Activated CD4-positive, alpha-beta T cell treated with anti-CD3 and anti-CD28 coated beads, Interleukin-2, amount 10 ng/mL, durations not matched to agents 24 days and 14 days (primary cell): Measurements from ENCODE around the gene DAZAP1. TPM values are rescaled to one million over a fixed set of nuclear protein-coding genes. Genes with fewer than 3 reads are reported as not detected.

Experiments
- DNase-seq: peaks from one replicate; pipeline ENCODE4 v3.0.0; 2022
- H3K27ac Mint-ChIP-seq: one replicate; pipeline ENCODE4 v1.8.0; 2022; ENCODE audit warnings: mild to moderate bottlenecking, mixed read lengths
- H3K27me3 Mint-ChIP-seq: one replicate; pipeline ENCODE4 v1.8.0; 2022; ENCODE audit warnings: mixed read lengths
- H3K36me3 Mint-ChIP-seq: one replicate; pipeline ENCODE4 v1.8.0; 2022; ENCODE audit warnings: low read depth, mild to moderate bottlenecking, mixed read lengths
- H3K4me1 Mint-ChIP-seq: one replicate; pipeline ENCODE4 v1.8.0; 2021; ENCODE audit warnings: mixed read lengths
- H3K4me3 Mint-ChIP-seq: one replicate; pipeline ENCODE4 v1.8.0; 2022; ENCODE audit warnings: mild to moderate bottlenecking, moderate library complexity, mixed read lengths
- H3K9me3 Mint-ChIP-seq: one replicate; pipeline ENCODE4 v1.8.0; 2021; ENCODE audit warnings: mixed read lengths
- intact Hi-C: fragments of 100-400 bp; cut with micrococcal nuclease; formaldehyde crosslinking; loops from one replicate; pipeline ENCODE4 v1.15.1; 2023
- total RNA-seq: library from RNA; stranded (reverse); gene quantifications from 2 replicates; pipeline ENCODE4 v1.2.3, GENCODE V29; 2022

The DAZAP1 gene
- total RNA-seq, 1 donor from 2014 or later, result 323 TPM

GRCh38 chr19:1425902-1426301, 18.5 kb downstream of the DAZAP1 start:
- H3K27ac Mint-ChIP-seq, result no peak overlapping the region
- no peak overlapping the region for H3K4me3 Mint-ChIP-seq
- H3K4me1 Mint-ChIP-seq, result no peaks in the 10 kb centered on the region
- H3K36me3 Mint-ChIP-seq, result peaks cover 37% of the 10 kb centered on the region
- no peak for DNase-seq
- no peaks in the 10 kb centered on the region for H3K9me3 Mint-ChIP-seq
- intact Hi-C loops, result no loop called here
- H3K27me3 Mint-ChIP-seq, result no peaks in the 10 kb centered on the region

GRCh38 chr19:1426736-1427135, 19.4 kb downstream of the DAZAP1 start:
- Mint-ChIP-seq H3K4me1 (no peaks in the 10 kb centered on the region), H3K27me3 (no peaks in the 10 kb centered on the region), H3K9me3 (no peaks in the 10 kb centered on the region), H3K27ac (no peak overlapping the region), H3K4me3 (no peak overlapping the region), H3K36me3 (peaks cover 40% of the 10 kb centered on the region)
- intact Hi-C loops, result no loop called here
- DNase-seq, result no peak

- H3K27ac Mint-ChIP-seq, result no peak overlapping the region
- peaks cover 41% of the 10 kb centered on the region for H3K36me3 Mint-ChIP-seq
- no peaks in the 10 kb centered on the region for H3K9me3 Mint-ChIP-seq
- H3K4me1 Mint-ChIP-seq, result no peaks in the 10 kb centered on the region
- H3K27me3 Mint-ChIP-seq, result no peaks in the 10 kb centered on the region
- H3K4me3 Mint-ChIP-seq, result no peak overlapping the region
- no peak for DNase-seq
- intact Hi-C loops, result no loop called here
Observed at GRCh38 chr19:1427221-1427920, 20.0 kb downstream of the DAZAP1 start.

GRCh38 chr19:1428738-1429391, 21.5 kb downstream of the DAZAP1 start:
- intact Hi-C loops, result no loop called here
- DNase-seq, result no peak
- Mint-ChIP-seq H3K27ac (no peak overlapping the region), H3K4me3 (no peak overlapping the region), H3K4me1 (no peaks in the 10 kb centered on the region), H3K9me3 (no peaks in the 10 kb centered on the region), H3K27me3 (no peaks in the 10 kb centered on the region), H3K36me3 (peaks cover 35% of the 10 kb centered on the region)

- Mint-ChIP-seq H3K4me1 (no peaks in the 10 kb centered on the region), H3K36me3 (peaks cover 30% of the 10 kb centered on the region), H3K27ac (no peak overlapping the region), H3K4me3 (no peak overlapping the region), H3K27me3 (no peaks in the 10 kb centered on the region), H3K9me3 (no peaks in the 10 kb centered on the region)
- intact Hi-C loops, result no loop called here
- DNase-seq, result no peak
Observed at GRCh38 chr19:1429750-1430149, 22.4 kb downstream of the DAZAP1 start.

- no peak overlapping the region for H3K27ac Mint-ChIP-seq
- DNase-seq, result no peak
- H3K9me3 Mint-ChIP-seq, result no peaks in the 10 kb centered on the region
- no peaks in the 10 kb centered on the region for H3K27me3 Mint-ChIP-seq
- peaks cover 27% of the 10 kb centered on the region for H3K36me3 Mint-ChIP-seq
- no peak overlapping the region for H3K4me3 Mint-ChIP-seq
- intact Hi-C loops, result no loop called here
- no peaks in the 10 kb centered on the region for H3K4me1 Mint-ChIP-seq
Observed at GRCh38 chr19:1430246-1430645, 22.9 kb downstream of the DAZAP1 start.

- H3K9me3 Mint-ChIP-seq, result no peaks in the 10 kb centered on the region
- H3K27me3 Mint-ChIP-seq, result no peaks in the 10 kb centered on the region
- no peak overlapping the region for H3K27ac Mint-ChIP-seq
- H3K4me1 Mint-ChIP-seq, result no peaks in the 10 kb centered on the region
- no peak for DNase-seq
- no peak overlapping the region for H3K4me3 Mint-ChIP-seq
- H3K36me3 Mint-ChIP-seq, result peaks cover 27% of the 10 kb centered on the region
- intact Hi-C loops, result no loop called here
Observed at GRCh38 chr19:1431759-1432506, 24.5 kb downstream of the DAZAP1 start.

GRCh38 chr19:1432507-1432887, 25.1 kb downstream of the DAZAP1 start:
- Mint-ChIP-seq H3K4me1 (peaks cover under 1% of the 10 kb centered on the region), H3K27me3 (no peaks in the 10 kb centered on the region), H3K9me3 (no peaks in the 10 kb centered on the region), H3K4me3 (no peak overlapping the region), H3K36me3 (peaks cover 27% of the 10 kb centered on the region), H3K27ac (no peak overlapping the region)
- intact Hi-C loops, result no loop called here
- DNase-seq, result no peak

- intact Hi-C loops, result no loop called here
- DNase-seq, result no peak
- no peaks in the 10 kb centered on the region for H3K9me3 Mint-ChIP-seq
- H3K27ac Mint-ChIP-seq, result no peak overlapping the region
- H3K27me3 Mint-ChIP-seq, result no peaks in the 10 kb centered on the region
- H3K4me3 Mint-ChIP-seq, result no peak overlapping the region
- peaks cover 26% of the 10 kb centered on the region for H3K36me3 Mint-ChIP-seq
- H3K4me1 Mint-ChIP-seq, result peaks cover 8% of the 10 kb centered on the region
Observed at GRCh38 chr19:1433119-1434039, 26.0 kb downstream of the DAZAP1 start.

GRCh38 chr19:1434040-1434366, 26.6 kb downstream of the DAZAP1 start:
- no peak for DNase-seq
- intact Hi-C loops, result no loop called here
- Mint-ChIP-seq H3K27ac (no peak overlapping the region), H3K4me3 (no peak overlapping the region), H3K9me3 (no peaks in the 10 kb centered on the region), H3K4me1 (peaks cover 8% of the 10 kb centered on the region), H3K36me3 (peaks cover 28% of the 10 kb centered on the region), H3K27me3 (no peaks in the 10 kb centered on the region)

GRCh38 chr19:1434577-1435060, 27.2 kb downstream of the DAZAP1 start:
- Mint-ChIP-seq H3K27ac (no peak overlapping the region), H3K4me3 (no peak overlapping the region), H3K36me3 (peaks cover 34% of the 10 kb centered on the region), H3K27me3 (no peaks in the 10 kb centered on the region), H3K4me1 (peaks cover 9% of the 10 kb centered on the region), H3K9me3 (no peaks in the 10 kb centered on the region)
- intact Hi-C loops, result loop anchor here (5.0 kb wide), 1 partner anchor 43 kb away; the partner anchor contains the start of gene C19orf25
- no peak for DNase-seq

GRCh38 chr19:1435378-1435989, 28.1 kb downstream of the DAZAP1 start:
- Mint-ChIP-seq H3K36me3 (peaks cover 39% of the 10 kb centered on the region), H3K27me3 (no peaks in the 10 kb centered on the region), H3K9me3 (no peaks in the 10 kb centered on the region), H3K4me3 (no peak overlapping the region), H3K27ac (no peak overlapping the region), H3K4me1 (peaks cover 13% of the 10 kb centered on the region)
- DNase-seq, result no peak
- intact Hi-C loops, result loop anchor here (5.0 kb wide), 1 partner anchor 42 kb away; the partner anchor contains the start of gene C19orf25

- intact Hi-C loops, result loop anchor here (1.0 to 5.0 kb wide), 2 partner anchors 30 to 40 kb away; partner anchors contain the start of genes C19orf25 and DAZAP1
- H3K9me3 Mint-ChIP-seq, result no peaks in the 10 kb centered on the region
- H3K27me3 Mint-ChIP-seq, result no peaks in the 10 kb centered on the region
- no peak for DNase-seq
- peaks cover 16% of the 10 kb centered on the region for H3K4me1 Mint-ChIP-seq
- H3K36me3 Mint-ChIP-seq, result peaks cover 49% of the 10 kb centered on the region
- no peak overlapping the region for H3K27ac Mint-ChIP-seq
- peak overlapping the region; percentile 93 for H3K4me3 Mint-ChIP-seq
Observed at GRCh38 chr19:1437609-1438008, 30.2 kb downstream of the DAZAP1 start.
